Heart left ventricle (tissue), 13 donors: ENCODE data around the gene TECPR1.

ENCODE experiments used
- CTCF ChIP-seq, 12 donors: fragments of 200-600 bp; sonication (generic) in 4 of 12; IDR thresholded peaks; one replicate each; pipeline versions ENCODE4 v1.5.0 to v1.8.0; 2018 to 2022; ENCODE audit warnings: antibody characterized with exemption in 12 of 12, mild to moderate bottlenecking in 5 of 12
- POLR2A ChIP-seq, 2 donors: fragments of 450-650 bp; IDR thresholded peaks; one replicate each; pipeline ENCODE4 v1.6.1; 2017; ENCODE audit warnings: antibody characterized with exemption in 2 of 2, mild to moderate bottlenecking in 2 of 2, moderate library complexity in 2 of 2
- donor health status: ischemic (EF 13 %, LVEDD 7.1; RV severe dilation, severe dysfunction).
- donor health status: DM: no; HTN: yes; CAD: no.
- donor health status: DM: no; HTN: no; CAD: no.
- donor health status: ischemic (EF 25% LVEDD 6.9; RV normal size, moderate dysfunction).
- donor health status: ischemic (EF 25% LVEDD 5.7; RV mildly dilated, moderate dysfunction).
- donor health status: ischemic (EF 35%, LVEDD 5.7; RV mildly dilated, moderate dysfunction).
- donor health status: nonischemic (EF 11% LVEDD 7.7; RV severe dilation, severe dysfunction).
- donor health status: DM: yes; HTN: yes; CAD: no.
- donor health status: PGD.
- donor health status: ischemic (EF 29% LVEDD 5.4; RV normal size, mild dysfunction).
- donor health status: nonischemic (EF 23%, LVEDD 6.1; RV moderate dilation, normal function).

DNA sequence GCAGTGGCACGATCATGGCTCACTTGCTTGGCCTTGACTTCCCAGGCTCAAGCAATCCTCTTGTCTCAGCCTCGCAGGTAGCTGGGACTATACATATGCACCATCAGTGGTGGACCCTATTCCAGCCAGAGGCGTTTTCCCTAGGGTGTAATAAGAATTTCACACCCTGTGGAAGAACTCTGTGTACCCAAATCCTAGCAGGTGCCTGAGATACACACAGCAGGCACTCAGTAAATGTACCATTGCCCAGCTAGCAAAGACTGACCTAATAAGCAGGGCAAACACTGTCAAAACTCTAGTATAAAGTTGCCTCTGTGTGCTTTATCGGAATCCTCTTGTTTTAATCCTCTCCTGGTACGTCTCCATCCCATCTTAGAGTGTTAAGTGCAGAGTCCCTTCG lies 74.5 kb downstream of the TECPR1 start:
- TF ChIP-seq POLR2A (IDR thresholded peaks at IDR 0.05) (no peak), CTCF (IDR thresholded peaks at IDR 0.05) (no peak)
